Natural killer cell (primary cell): ENCODE results near the gene CCT8L2. TPM values are rescaled to one million over a fixed set of nuclear protein-coding genes. Genes with fewer than 3 reads are reported as not detected.
"Not testable (repeated sequence)": the region's sequence is repeated elsewhere in the genome, so short reads cannot be mapped to it uniquely, and the experiment has no call there.

Experiments
- ATAC-seq, 3 donors: fragments of 150-1000 bp in 2 of 3; fragments of 200-7000 bp in 1 of 3; cut with Tn5 transposase; 1 replicate in 1 of 3; 2 replicates in 2 of 3; pipeline ENCODE4 v1.10.0; 2021; ENCODE audit warnings: mild to moderate bottlenecking in 2 of 3, moderate library complexity in 2 of 3
- DNase-seq, 2 donors: peaks; one replicate each; pipeline versions ENCODE4 v3.0.0 to v3.0.0-alpha.2; 2013 to 2021; ENCODE audit warnings: mixed read lengths in 1 of 2
- H3K27ac ChIP-seq: one replicate; pipeline ENCODE4 v1.5.1; 2013; ENCODE audit warnings: mild to moderate bottlenecking, low read length
- H3K27me3 ChIP-seq: one replicate; pipeline ENCODE4 v1.6.1; 2013; ENCODE audit warnings: low read length; ENCODE audit not compliant: control insufficient read depth, insufficient read depth
- H3K36me3 ChIP-seq: one replicate; pipeline ENCODE4 v1.6.1; 2013; ENCODE audit warnings: low read length; ENCODE audit not compliant: control insufficient read depth, insufficient read depth
- H3K4me1 ChIP-seq: one replicate; pipeline ENCODE4 v1.6.1; 2013; ENCODE audit warnings: low read length; ENCODE audit not compliant: control insufficient read depth, insufficient read depth
- H3K4me3 ChIP-seq: one replicate; pipeline ENCODE4 v1.5.1; 2013; ENCODE audit warnings: low read length
- H3K9me3 ChIP-seq: one replicate; pipeline ENCODE4 v1.6.1; 2013; ENCODE audit warnings: low read length; ENCODE audit not compliant: control insufficient read depth, insufficient read depth
- H3K27ac Mint-ChIP-seq, 2 donors: one replicate each; pipeline ENCODE4 v1.8.0; 2022; ENCODE audit warnings: mild to moderate bottlenecking in 2 of 2, mixed read lengths in 2 of 2, moderate library complexity in 1 of 2
- H3K27me3 Mint-ChIP-seq, 2 donors: one replicate each; pipeline ENCODE4 v1.8.0; 2022; ENCODE audit warnings: low read depth in 2 of 2, mixed read lengths in 2 of 2
- H3K36me3 Mint-ChIP-seq: one replicate; pipeline ENCODE4 v1.8.0; 2022; ENCODE audit warnings: mixed read lengths
- H3K4me1 Mint-ChIP-seq, 2 donors: one replicate each; pipeline ENCODE4 v1.8.0; 2022; ENCODE audit warnings: mixed read lengths in 2 of 2
- H3K4me3 Mint-ChIP-seq: one replicate; pipeline ENCODE4 v1.8.0; 2022; ENCODE audit warnings: mild to moderate bottlenecking, moderate library complexity, mixed read lengths
- H3K9me3 Mint-ChIP-seq, 2 donors: one replicate each; pipeline ENCODE4 v1.8.0; 2022; ENCODE audit warnings: mixed read lengths in 2 of 2
- CTCF ChIP-seq: fragments of 200-600 bp; IDR thresholded peaks from one replicate; pipeline ENCODE4 v1.8.0; 2022; ENCODE audit warnings: antibody characterized with exemption
- WGBS: methylation state at CpG from one replicate; pipeline ENCODE4 v1.1.7; 2013; ENCODE audit warnings: missing lambda C conversion rate; ENCODE audit not compliant: insufficient coverage; 5-methylcytosine and 5-hydroxymethylcytosine counted together
- intact Hi-C: fragments of 100-400 bp; cut with micrococcal nuclease; formaldehyde crosslinking; loops from one replicate; pipeline ENCODE4 v1.14.2; 2022
- total RNA-seq, 4 donors: library from RNA; stranded (reverse); fragments of 120-200 nt in 1 of 4; gene quantifications; one replicate each; pipeline versions ENCODE4 v1.2.3 to v1.2.4, GENCODE V29; 2013 to 2022

Gene CCT8L2
- total RNA-seq, 3 donors from 2014 or later (not counting 1 experiment from before 2014, with no cell fraction given), result not detected

- ATAC-seq, result no peak
- Histone ChIP-seq H3K4me3 (no peak overlapping the region), H3K36me3 (no peaks in the 10 kb centered on the region), H3K9me3 (peaks cover 8% of the 10 kb centered on the region), H3K27me3 (no peaks in the 10 kb centered on the region), H3K4me1 (no peaks in the 10 kb centered on the region), H3K27ac (no peak overlapping the region)
- 96% methylated on average over 3 of the region's 3 CpGs for WGBS
- no peak for TF ChIP-seq CTCF
- H3K9me3 Mint-ChIP-seq, result peaks cover 0 to 4% of the 10 kb centered on the region in 2 donors
- no peaks in the 10 kb centered on the region for H3K36me3 Mint-ChIP-seq
- intact Hi-C loops, result no loop called here
- no peak for DNase-seq
- H3K4me3 Mint-ChIP-seq, result no peak overlapping the region
- no peaks in the 10 kb centered on the region for H3K4me1 Mint-ChIP-seq
- no peaks in the 10 kb centered on the region for H3K27me3 Mint-ChIP-seq
- no peak overlapping the region for H3K27ac Mint-ChIP-seq
Observed at GRCh38 chr22:16559056-16559955, 33.3 kb downstream of the CCT8L2 start.

- H3K36me3 ChIP-seq, H3K27ac ChIP-seq, H3K4me1 Mint-ChIP-seq, H3K9me3 ChIP-seq, intact Hi-C loops, H3K4me3 Mint-ChIP-seq, DNase-seq, H3K27ac Mint-ChIP-seq, H3K27me3 ChIP-seq, H3K4me3 ChIP-seq, H3K4me1 ChIP-seq, H3K9me3 Mint-ChIP-seq, ATAC-seq, H3K36me3 Mint-ChIP-seq, H3K27me3 Mint-ChIP-seq: not testable (repeated sequence)
- 79% methylated on average over 4 of the region's 4 CpGs for WGBS
Observed at GRCh38 chr22:16558376-16558945, 34.1 kb downstream of the CCT8L2 start.

GRCh38 chr22:16557511-16557910 lies 35.1 kb downstream of the CCT8L2 start:
- H3K36me3 ChIP-seq, H3K36me3 Mint-ChIP-seq, H3K27me3 ChIP-seq, DNase-seq, H3K4me1 ChIP-seq, H3K9me3 ChIP-seq, H3K27me3 Mint-ChIP-seq, H3K27ac Mint-ChIP-seq, H3K4me3 ChIP-seq, H3K4me1 Mint-ChIP-seq, intact Hi-C loops, H3K4me3 Mint-ChIP-seq, H3K27ac ChIP-seq, H3K9me3 Mint-ChIP-seq, ATAC-seq: not testable (repeated sequence)
- 85% methylated on average over 12 of the region's 13 CpGs for WGBS

- DNase-seq, H3K9me3 Mint-ChIP-seq, intact Hi-C loops, H3K4me1 ChIP-seq, ATAC-seq, H3K36me3 Mint-ChIP-seq, H3K4me1 Mint-ChIP-seq, H3K27me3 Mint-ChIP-seq, H3K27me3 ChIP-seq, H3K4me3 Mint-ChIP-seq, H3K4me3 ChIP-seq, H3K27ac ChIP-seq, H3K9me3 ChIP-seq, H3K27ac Mint-ChIP-seq, H3K36me3 ChIP-seq: not testable (repeated sequence)
- WGBS, result 93% methylated on average over 2 of the region's 8 CpGs
Observed at GRCh38 chr22:16555077-16555994, 37.3 kb downstream of the CCT8L2 start.

- H3K27me3 Mint-ChIP-seq, H3K36me3 Mint-ChIP-seq, H3K27me3 ChIP-seq, H3K4me3 ChIP-seq, H3K4me1 Mint-ChIP-seq, intact Hi-C loops, H3K27ac ChIP-seq, H3K4me3 Mint-ChIP-seq, H3K27ac Mint-ChIP-seq, H3K4me1 ChIP-seq, ATAC-seq, DNase-seq, H3K9me3 Mint-ChIP-seq, H3K36me3 ChIP-seq, H3K9me3 ChIP-seq: not testable (repeated sequence)
- whole genome bisulfite sequencing, result no CpG with 5 or more reads among the region's 1 CpG
Observed at GRCh38 chr22:16543310-16543709, 49.3 kb downstream of the CCT8L2 start.
